ENCODE data around the gene ICAM2.

- no peak for TF ChIP-seq CTCF (IDR thresholded peaks at IDR 0.05)
- TF ChIP-seq RFX5 (IDR thresholded peaks at IDR 0.05; ENCODE audit: low read length), result no peak
- no peak for TF ChIP-seq NRF1 (IDR thresholded peaks at IDR 0.05; ENCODE audit: low read depth, low read length)
- no peak for TF ChIP-seq MAX (IDR thresholded peaks at IDR 0.05; ENCODE audit: low read depth)
- TF ChIP-seq FOXJ3 (CRISPR knock-in tag; IDR thresholded peaks at IDR 0.05), result no peak
- no peak for TF ChIP-seq SMC3 (IDR thresholded peaks at IDR 0.05; ENCODE audit: low read depth, low read length)
- TF ChIP-seq YY1 (IDR thresholded peaks at IDR 0.05; ENCODE audit: low read depth), result no peak
- TF ChIP-seq POLR2AphosphoS5 (IDR thresholded peaks at IDR 0.05; ENCODE audit: low read depth, low read length), result no peak
- no peak for TF ChIP-seq PBX3 (IDR thresholded peaks at IDR 0.05)
- no peak for TF ChIP-seq FOXM1 (IDR thresholded peaks at IDR 0.05; ENCODE audit: low read depth)
Observed at GRCh38 chr17:64024781-64025731, 4.6 kb upstream of the ICAM2 start.

All from SK-N-SH (cell line).